ENCODE measurements around the gene DGAT2L6. TPM values are rescaled to one million over a fixed set of nuclear protein-coding genes. Genes with fewer than 3 reads are reported as not detected.

Gene DGAT2L6, protein sequence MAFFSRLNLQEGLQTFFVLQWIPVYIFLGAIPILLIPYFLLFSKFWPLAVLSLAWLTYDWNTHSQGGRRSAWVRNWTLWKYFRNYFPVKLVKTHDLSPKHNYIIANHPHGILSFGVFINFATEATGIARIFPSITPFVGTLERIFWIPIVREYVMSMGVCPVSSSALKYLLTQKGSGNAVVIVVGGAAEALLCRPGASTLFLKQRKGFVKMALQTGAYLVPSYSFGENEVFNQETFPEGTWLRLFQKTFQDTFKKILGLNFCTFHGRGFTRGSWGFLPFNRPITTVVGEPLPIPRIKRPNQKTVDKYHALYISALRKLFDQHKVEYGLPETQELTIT
- total RNA-seq = not detected

- TF ChIP-seq, protein P1, sequence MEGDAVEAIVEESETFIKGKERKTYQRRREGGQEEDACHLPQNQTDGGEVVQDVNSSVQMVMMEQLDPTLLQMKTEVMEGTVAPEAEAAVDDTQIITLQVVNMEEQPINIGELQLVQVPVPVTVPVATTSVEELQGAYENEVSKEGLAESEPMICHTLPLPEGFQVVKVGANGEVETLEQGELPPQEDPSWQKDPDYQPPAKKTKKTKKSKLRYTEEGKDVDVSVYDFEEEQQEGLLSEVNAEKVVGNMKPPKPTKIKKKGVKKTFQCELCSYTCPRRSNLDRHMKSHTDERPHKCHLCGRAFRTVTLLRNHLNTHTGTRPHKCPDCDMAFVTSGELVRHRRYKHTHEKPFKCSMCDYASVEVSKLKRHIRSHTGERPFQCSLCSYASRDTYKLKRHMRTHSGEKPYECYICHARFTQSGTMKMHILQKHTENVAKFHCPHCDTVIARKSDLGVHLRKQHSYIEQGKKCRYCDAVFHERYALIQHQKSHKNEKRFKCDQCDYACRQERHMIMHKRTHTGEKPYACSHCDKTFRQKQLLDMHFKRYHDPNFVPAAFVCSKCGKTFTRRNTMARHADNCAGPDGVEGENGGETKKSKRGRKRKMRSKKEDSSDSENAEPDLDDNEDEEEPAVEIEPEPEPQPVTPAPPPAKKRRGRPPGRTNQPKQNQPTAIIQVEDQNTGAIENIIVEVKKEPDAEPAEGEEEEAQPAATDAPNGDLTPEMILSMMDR (IDR thresholded peaks at IDR 0.05) = no peak
- TF ChIP-seq POLR2A (IDR thresholded peaks at IDR 0.05) = no peak
- WGBS, 2 donors = 74 to 75% methylated on average over 5 to 7 of the region's 7 CpGs
- no peak for DNase-seq
These were observed at the start of gene DGAT2L6 for GRCh38 chrX:70176938-70177533. Gene DGAT2L6 (plus strand): TSS chrX:70177483. CDS start chrX:70177583, 100 bp downstream.

DNA sequence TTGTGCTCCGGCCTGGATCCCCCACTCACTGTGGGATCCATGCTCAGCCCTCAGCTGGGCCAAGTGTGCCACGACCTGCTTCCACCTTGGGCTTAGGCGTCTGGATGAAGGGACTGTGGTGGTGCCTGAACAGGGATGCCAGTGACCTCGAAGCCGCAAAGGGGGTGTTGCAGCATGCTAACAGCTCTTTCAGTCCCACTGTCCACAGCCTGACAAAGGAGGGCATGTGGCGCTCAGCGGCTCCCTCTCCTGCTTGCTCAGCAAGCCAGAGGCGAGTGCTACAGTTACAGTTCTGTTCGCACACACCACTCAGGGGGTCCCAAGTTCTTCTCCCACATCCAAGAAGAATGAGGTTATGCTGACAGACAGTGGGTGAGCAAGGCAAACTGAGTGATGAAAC lies 49.2 kb upstream of the DGAT2L6 start:
- intact Hi-C loops (cut with DNase I) = no loop called here
- H3K27ac ChIP-seq = no peak overlapping the region
- no peaks in the 10 kb centered on the region for H3K9me3 ChIP-seq
- TF ChIP-seq, protein P1 (IDR thresholded peaks at IDR 0.05) = no peak
- TF ChIP-seq POLR2A (IDR thresholded peaks at IDR 0.05) = no peak
- DNase-seq = no peak
- 80 to 96% methylated on average over 1 to 4 of the region's 9 CpGs for WGBS, 2 donors
- H3K4me1 ChIP-seq = no peaks in the 10 kb centered on the region
- H3K27me3 ChIP-seq = peaks cover 8% of the 10 kb centered on the region
- H3K4me3 ChIP-seq (replicated peaks in 1 of 3) = no peak overlapping the region
- H3K36me3 ChIP-seq = no peaks in the 10 kb centered on the region

More at GRCh38 chrX:70176938-70177533, at the start of gene DGAT2L6:
- Histone ChIP-seq H3K27ac (no peak within 1 kb of the TSS), H3K4me3 (replicated peaks in 1 of 3) (no peak within 1 kb of the TSS), H3K4me1 (no peaks in the 10 kb centered on the region), H3K9me3 (no peaks in the 10 kb centered on the region), H3K36me3 (no peaks in the 10 kb centered on the region), H3K27me3 (no peaks in the 10 kb centered on the region)
- intact Hi-C loops (cut with DNase I) = no loop called here

- DNase-seq = no peak
- Histone ChIP-seq H3K4me3 (replicated peaks in 1 of 3) (no peak overlapping the region), H3K9me3 (no peaks in the 10 kb centered on the region), H3K4me1 (peaks cover 4 to 5% of the 10 kb centered on the region in 2 donors), H3K36me3 (no peaks in the 10 kb centered on the region), H3K27me3 (peaks cover 8% of the 10 kb centered on the region), H3K27ac (no peak overlapping the region)
- TF ChIP-seq POLR2A (IDR thresholded peaks at IDR 0.05) = no peak
- TF ChIP-seq, protein P1 (IDR thresholded peaks at IDR 0.05) = no peak
- 69 to 75% methylated on average over 1 of the region's 1 CpG for WGBS, 2 donors
- intact Hi-C loops (cut with DNase I) = no loop called here
These were observed 47.5 kb upstream of the DGAT2L6 start for GRCh38 chrX:70129816-70130215.

- TF ChIP-seq, protein P1 (IDR thresholded peaks at IDR 0.05) = no peak
- no peak for TF ChIP-seq POLR2A (IDR thresholded peaks at IDR 0.05)
- no peak for DNase-seq
- peaks cover 8% of the 10 kb centered on the region for H3K27me3 ChIP-seq
- no peak overlapping the region for H3K4me3 ChIP-seq (replicated peaks in 1 of 3)
- intact Hi-C loops (cut with DNase I) = no loop called here
- no peaks in the 10 kb centered on the region for H3K36me3 ChIP-seq
- H3K4me1 ChIP-seq = peaks cover 6 to 9% of the 10 kb centered on the region in 2 donors
- H3K9me3 ChIP-seq = no peaks in the 10 kb centered on the region
- 49 to 52% methylated on average over 4 of the region's 4 CpGs for WGBS, 2 donors
- no peak overlapping the region for H3K27ac ChIP-seq
These were observed 45.1 kb upstream of the DGAT2L6 start for GRCh38 chrX:70132224-70132623.

- no peak for TF ChIP-seq POLR2A (IDR thresholded peaks at IDR 0.05)
- TF ChIP-seq, protein P1 (IDR thresholded peaks at IDR 0.05) = no peak
- Histone ChIP-seq H3K4me3 (replicated peaks in 1 of 3) (peak overlapping the region in 2 of 3 donors; percentile 33 to 64), H3K27ac (peak overlapping the region in 1 of 3 donors; percentile 82), H3K36me3 (no peaks in the 10 kb centered on the region), H3K27me3 (peaks cover 8% of the 10 kb centered on the region), H3K4me1 (peaks cover 6 to 9% of the 10 kb centered on the region in 2 donors), H3K9me3 (no peaks in the 10 kb centered on the region)
- WGBS, 2 donors = 0% methylated on average over 8 of the region's 8 CpGs
- DNase-seq = no peak
- intact Hi-C loops (cut with DNase I) = no loop called here
These were observed 44.4 kb upstream of the DGAT2L6 start for GRCh38 chrX:70132877-70133302.

Data from thyroid gland (tissue), 4 donors.